ENCODE results near the gene PFKL.
A peak's percentile ranks its signal among the peaks of the same experiment; 100 is the strongest.
"Not testable (repeated sequence)": the region's sequence is repeated elsewhere in the genome, so short reads cannot be mapped to it uniquely, and the experiment has no call there.

PFKL gene

GRCh38 chr21:44279354-44280260 lies 20.2 kb upstream of the PFKL start:
- no peak for DNase-seq

- no peak for DNase-seq
These were observed 18.1 kb upstream of the PFKL start for GRCh38 chr21:44281801-44282200.

- DNase-seq = no peak
These were observed 17.5 kb upstream of the PFKL start for GRCh38 chr21:44282370-44282769.

GRCh38 chr21:44283211-44283785 lies 16.6 kb upstream of the PFKL start:
- not testable (repeated sequence) for DNase-seq

GRCh38 chr21:44283948-44284347 lies 15.9 kb upstream of the PFKL start:
- DNase-seq = no peak

- DNase-seq = no peak
These were observed 14.5 kb upstream of the PFKL start, which contains the start of gene AIRE for GRCh38 chr21:44285138-44285992. Gene AIRE (plus strand): TSS chr21:44285876. CDS start chr21:44286007, 131 bp downstream.

- DNase-seq = no peak
These were observed 13.7 kb upstream of the PFKL start for GRCh38 chr21:44286086-44286715.

GRCh38 chr21:44286716-44287632 lies 12.9 kb upstream of the PFKL start:
- no peak for DNase-seq

- no peak for DNase-seq
These were observed 11.4 kb upstream of the PFKL start for GRCh38 chr21:44288251-44289110.

GRCh38 chr21:44289381-44290010 lies 10.4 kb upstream of the PFKL start:
- DNase-seq = no peak

- no peak for DNase-seq
These were observed 9.4 kb upstream of the PFKL start for GRCh38 chr21:44290327-44291077.

- DNase-seq = no peak
These were observed 8.5 kb upstream of the PFKL start for GRCh38 chr21:44291078-44291935.

- DNase-seq = no peak
These were observed 7.7 kb upstream of the PFKL start for GRCh38 chr21:44291936-44292811.

- no peak for DNase-seq
These were observed 7.0 kb upstream of the PFKL start for GRCh38 chr21:44292812-44293195.

GRCh38 chr21:44293551-44294231 lies 6.2 kb upstream of the PFKL start:
- DNase-seq = peak; percentile 48

- no peak for DNase-seq
These were observed 5.3 kb upstream of the PFKL start for GRCh38 chr21:44294391-44295162.
